Activated CD8-positive, alpha-beta memory T cell treated with anti-CD3 and anti-CD28 coated beads, Interleukin-2, amount 10 ng/mL, durations not matched to agents 7 days and 5 days (primary cell): ENCODE data around the gene AP4B1. TPM values are rescaled to one million over a fixed set of nuclear protein-coding genes. Genes with fewer than 3 reads are reported as not detected.

Source experiments
- ATAC-seq: fragments of 150-1000 bp; cut with Tn5 transposase; one replicate; pipeline ENCODE4 v1.10.0; 2021; ENCODE audit warnings: moderate library complexity
- CTCF ChIA-PET: fragments of 350-600 bp; sonication (Branson Sonifier 250); formaldehyde crosslinking; loops from one replicate; lab custom pipeline; 2021; ENCODE audit warnings: antibody characterized with exemption; lab: Charles Lee
- DNase-seq: peaks from one replicate; pipeline ENCODE4 v3.0.0-alpha.2; 2020
- H3K27ac Mint-ChIP-seq: one replicate; pipeline ENCODE4 v1.8.0; 2021; ENCODE audit warnings: mild to moderate bottlenecking, mixed read lengths
- H3K27me3 Mint-ChIP-seq: one replicate; pipeline ENCODE4 v1.8.0; 2021; ENCODE audit warnings: mixed read lengths
- H3K36me3 Mint-ChIP-seq: one replicate; pipeline ENCODE4 v1.8.0; 2021; ENCODE audit warnings: mild to moderate bottlenecking, mixed read lengths
- H3K4me1 Mint-ChIP-seq: one replicate; pipeline ENCODE4 v1.8.0; 2021; ENCODE audit warnings: mixed read lengths
- H3K4me3 Mint-ChIP-seq: one replicate; pipeline ENCODE4 v1.8.0; 2021; ENCODE audit warnings: mild to moderate bottlenecking, moderate library complexity, mixed read lengths
- H3K9me3 Mint-ChIP-seq: one replicate; pipeline ENCODE4 v1.8.0; 2022; ENCODE audit warnings: low read depth, mixed read lengths
- total RNA-seq, 2 experiments: library from RNA; stranded (reverse); gene quantifications; one replicate each; pipeline ENCODE4 v1.2.3, GENCODE V29; 2021

The AP4B1 gene
- total RNA-seq, 2 experiments from 2014 or later: 57.3 to 61.8 TPM

DNA sequence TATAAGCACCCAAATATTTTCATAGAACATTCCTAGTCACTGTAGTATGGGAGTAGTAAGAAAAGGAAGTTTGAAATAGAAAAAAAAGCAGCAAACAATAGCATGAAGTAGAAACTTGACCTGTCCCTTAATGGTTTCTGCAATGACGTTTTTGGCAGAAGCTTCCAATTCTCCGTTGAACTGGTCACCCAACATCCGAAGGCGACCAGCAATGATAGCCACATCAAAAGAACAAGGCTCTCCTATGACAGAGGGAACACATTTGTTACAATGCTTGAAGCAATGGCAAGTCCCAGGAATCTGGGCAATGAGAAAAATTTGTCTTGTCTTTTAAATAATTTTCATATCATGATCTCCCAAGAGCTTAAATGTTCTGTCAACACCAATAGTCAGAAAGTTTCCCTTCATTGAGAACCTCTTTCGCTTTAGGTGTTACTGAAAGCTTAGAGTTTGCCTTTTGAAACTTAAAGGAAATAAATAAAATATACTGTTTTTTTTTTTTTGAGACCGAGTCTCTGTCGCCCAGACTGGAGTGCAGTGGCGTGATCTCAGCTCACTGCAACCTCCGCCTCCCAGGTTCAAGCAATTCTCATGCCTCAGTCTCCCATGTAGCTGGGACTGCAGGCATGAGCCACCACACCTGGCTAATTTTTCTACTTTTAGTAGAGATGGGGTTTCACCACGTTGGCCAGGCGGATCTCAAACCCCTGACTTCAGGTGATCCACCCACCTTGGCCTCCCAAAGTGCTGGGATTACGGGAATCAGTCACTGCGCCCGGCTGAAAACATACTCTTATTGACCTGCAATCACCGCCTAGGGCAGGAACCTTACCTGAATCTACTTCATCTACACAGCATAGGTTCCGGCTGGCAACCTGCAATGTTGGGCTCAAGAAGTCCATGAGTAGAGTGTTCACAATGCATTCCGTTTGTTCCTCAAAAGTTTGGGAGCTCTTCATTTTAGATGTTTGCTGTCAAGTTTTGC lies 17.9 kb downstream of the AP4B1 start:
- ATAC-seq (no peak), DNase-seq (no peak)
- H3K27me3 Mint-ChIP-seq: no peaks in the 10 kb centered on the region
- no peak overlapping the region for H3K4me3 Mint-ChIP-seq
- no peaks in the 10 kb centered on the region for H3K9me3 Mint-ChIP-seq
- H3K4me1 Mint-ChIP-seq: peaks cover 6% of the 10 kb centered on the region
- peaks cover 5% of the 10 kb centered on the region for H3K36me3 Mint-ChIP-seq
- no peak overlapping the region for H3K27ac Mint-ChIP-seq
- CTCF ChIA-PET: interaction anchor here (1.0 to 3.2 kb wide), 6 partner anchors 10 to 54 kb away, joined by 3 to 9 read pairs (median 4); no protein-coding TSS in a partner anchor

- CTCF ChIA-PET: interaction anchor here (1.0 to 4.7 kb wide), 7 partner anchors 9 to 51 kb away, joined by 3 to 36 read pairs (median 5); partner anchors contain the start of genes AP4B1 and HIPK1
- no peak for DNase-seq
These were observed 22.9 kb downstream of the AP4B1 start for GRCh38 chr1:113881661-113882060.

DNA sequence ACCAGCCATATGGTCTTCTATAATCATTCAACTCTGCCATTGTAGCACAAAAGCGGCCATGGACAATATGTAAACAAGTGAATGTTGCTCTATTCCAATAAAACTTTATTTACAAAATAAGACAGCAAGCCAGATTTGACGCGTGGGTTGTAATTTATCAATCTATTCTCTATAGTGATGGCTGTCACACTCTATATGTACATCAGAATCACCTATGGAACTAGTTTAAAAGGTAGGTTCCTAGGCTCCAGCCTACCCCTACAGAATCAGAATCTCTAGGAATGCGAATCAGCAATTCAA lies 24.9 kb downstream of the AP4B1 start:
- CTCF ChIA-PET: interaction anchor here (0.6 to 4.7 kb wide), 5 partner anchors 11 to 462 kb away, joined by 3 to 36 read pairs (median 3); partner anchors contain the start of genes AP4B1 and HIPK1
- H3K36me3 Mint-ChIP-seq: peaks cover 11% of the 10 kb centered on the region
- ATAC-seq (no peak), DNase-seq (no peak)
- no peaks in the 10 kb centered on the region for H3K9me3 Mint-ChIP-seq
- peaks cover 57% of the 10 kb centered on the region for H3K4me1 Mint-ChIP-seq
- H3K27me3 Mint-ChIP-seq: no peaks in the 10 kb centered on the region
- H3K27ac Mint-ChIP-seq: peak overlapping the region; percentile 92
- H3K4me3 Mint-ChIP-seq: no peak overlapping the region

More at GRCh38 chr1:113881661-113882060, 22.9 kb downstream of the AP4B1 start:
- Mint-ChIP-seq H3K36me3 (peaks cover 11% of the 10 kb centered on the region), H3K27ac (peak overlapping the region; percentile 14), H3K4me1 (peaks cover 42% of the 10 kb centered on the region), H3K4me3 (no peak overlapping the region), H3K9me3 (no peaks in the 10 kb centered on the region), H3K27me3 (no peaks in the 10 kb centered on the region)
- ATAC-seq: no peak

GRCh38 chr1:113876176-113876575 lies 28.4 kb downstream of the AP4B1 start:
- ATAC-seq: no peak
- Mint-ChIP-seq H3K36me3 (peaks cover 13% of the 10 kb centered on the region), H3K9me3 (no peaks in the 10 kb centered on the region), H3K27ac (no peak overlapping the region), H3K27me3 (no peaks in the 10 kb centered on the region), H3K4me3 (no peak overlapping the region), H3K4me1 (peaks cover 79% of the 10 kb centered on the region)
- no peak for DNase-seq
- CTCF ChIA-PET: interaction anchor here (0.9 to 3.4 kb wide), 5 partner anchors 10 to 54 kb away, joined by 3 to 17 read pairs (median 6); partner anchors contain the start of genes AP4B1 and HIPK1

- DNase-seq (no peak), ATAC-seq (no peak)
- peaks cover 15% of the 10 kb centered on the region for H3K36me3 Mint-ChIP-seq
- H3K4me1 Mint-ChIP-seq: peaks cover 74% of the 10 kb centered on the region
- no peaks in the 10 kb centered on the region for H3K9me3 Mint-ChIP-seq
- no peak overlapping the region for H3K4me3 Mint-ChIP-seq
- H3K27me3 Mint-ChIP-seq: no peaks in the 10 kb centered on the region
- peak overlapping the region; percentile 87 for H3K27ac Mint-ChIP-seq
- CTCF ChIA-PET: interaction anchor here (0.9 to 3.4 kb wide), 6 partner anchors 10 to 54 kb away, joined by 3 to 17 read pairs (median 5); partner anchors contain the start of genes AP4B1 and HIPK1
These were observed 28.9 kb downstream of the AP4B1 start for GRCh38 chr1:113875714-113876113.

DNA sequence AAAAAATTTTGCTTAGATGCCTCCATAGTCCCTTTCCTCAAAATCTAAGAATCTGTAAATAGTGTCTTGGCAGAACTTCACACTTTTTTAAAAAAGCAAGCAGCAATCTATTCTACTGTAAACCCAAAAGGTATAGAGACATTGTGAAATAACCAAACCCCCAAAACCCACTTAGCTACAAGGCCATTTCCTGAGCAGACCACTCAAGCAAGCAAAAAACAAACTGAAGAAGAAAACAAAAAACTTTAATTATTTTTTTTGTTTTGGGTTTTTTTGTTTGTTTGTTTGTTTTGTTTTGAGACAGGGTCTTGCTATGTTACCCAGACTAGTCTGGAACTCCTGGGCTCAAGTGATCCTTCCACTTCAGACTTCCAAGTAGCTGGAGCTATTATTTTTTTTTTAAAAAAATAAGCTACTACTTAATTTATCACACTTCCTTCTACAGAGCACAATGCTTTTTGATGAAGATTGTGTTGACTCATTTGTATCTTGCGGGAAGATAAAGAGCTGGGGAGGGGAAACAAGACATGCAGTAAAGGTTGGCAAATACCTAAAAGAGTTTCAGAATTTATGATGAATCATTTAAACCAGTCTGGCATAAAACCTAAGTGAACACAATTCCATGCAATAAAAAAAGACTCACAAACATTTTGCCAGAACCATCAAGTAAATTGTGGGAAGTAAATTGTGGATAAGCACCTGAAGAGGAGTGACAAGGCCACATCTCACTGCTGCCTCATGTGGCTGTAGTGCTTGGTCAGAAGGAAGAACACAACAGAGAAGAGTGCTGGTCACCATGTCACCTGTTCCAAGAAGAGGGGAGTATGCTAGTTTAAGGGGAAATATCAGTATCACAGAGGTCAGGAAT lies 30.4 kb downstream of the AP4B1 start:
- Mint-ChIP-seq H3K27me3 (no peaks in the 10 kb centered on the region), H3K4me1 (peaks cover 62% of the 10 kb centered on the region), H3K4me3 (peak overlapping the region; percentile 65), H3K27ac (peak overlapping the region; percentile 87), H3K9me3 (no peaks in the 10 kb centered on the region), H3K36me3 (peaks cover 19% of the 10 kb centered on the region)
- CTCF ChIA-PET: interaction anchor here (0.8 to 3.4 kb wide), 5 partner anchors 15 to 88 kb away, joined by 3 to 17 read pairs (median 7); partner anchors contain the start of genes AP4B1 and HIPK1
- peak; percentile 66 for DNase-seq
- ATAC-seq: peak; percentile 46

DNA sequence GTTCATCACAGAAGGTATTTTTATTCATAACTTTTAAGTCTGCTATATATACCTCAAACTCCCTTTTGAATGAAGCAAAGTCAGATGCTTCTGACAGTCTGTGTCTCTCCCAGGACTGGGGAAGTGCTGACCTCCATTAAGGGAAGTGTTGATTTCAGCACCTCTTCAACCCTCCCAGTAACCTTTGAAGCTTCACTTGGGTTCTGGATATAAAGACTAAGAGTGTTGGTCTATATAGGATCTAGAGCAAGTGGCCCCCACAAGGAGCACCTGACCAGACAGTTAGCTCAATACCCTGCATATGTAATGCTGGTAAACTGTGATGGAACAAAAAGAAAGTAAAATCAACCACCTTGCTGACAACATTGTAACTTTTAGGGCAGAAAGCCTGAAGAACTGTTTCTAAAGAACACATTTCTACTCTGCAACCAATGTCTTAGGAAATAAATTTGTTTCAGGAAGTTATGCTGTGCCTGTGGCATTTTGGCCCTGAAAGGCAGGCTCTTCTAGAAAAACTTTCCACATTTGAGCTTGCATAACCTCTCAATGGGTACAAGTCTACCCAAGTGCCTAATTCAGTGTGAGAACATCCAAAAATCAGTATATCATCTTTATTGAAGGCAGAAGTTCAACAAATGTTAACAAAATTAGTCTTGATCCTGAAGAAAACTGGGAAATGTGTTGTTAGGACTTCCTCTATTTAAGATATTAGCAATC lies 32.2 kb downstream of the AP4B1 start:
- peak overlapping the region; percentile 86 for H3K4me3 Mint-ChIP-seq
- peak overlapping the region; percentile 99 for H3K27ac Mint-ChIP-seq
- peaks cover 33% of the 10 kb centered on the region for H3K36me3 Mint-ChIP-seq
- H3K4me1 Mint-ChIP-seq: peaks cover 63% of the 10 kb centered on the region
- ATAC-seq (peak; percentile 32), DNase-seq (peak; percentile 57)
- CTCF ChIA-PET: interaction anchor here (0.9 to 1.2 kb wide), 4 partner anchors 9 to 90 kb away, joined by 3 to 5 read pairs (median 3); no protein-coding TSS in a partner anchor
- no peaks in the 10 kb centered on the region for H3K27me3 Mint-ChIP-seq
- H3K9me3 Mint-ChIP-seq: no peaks in the 10 kb centered on the region

DNA sequence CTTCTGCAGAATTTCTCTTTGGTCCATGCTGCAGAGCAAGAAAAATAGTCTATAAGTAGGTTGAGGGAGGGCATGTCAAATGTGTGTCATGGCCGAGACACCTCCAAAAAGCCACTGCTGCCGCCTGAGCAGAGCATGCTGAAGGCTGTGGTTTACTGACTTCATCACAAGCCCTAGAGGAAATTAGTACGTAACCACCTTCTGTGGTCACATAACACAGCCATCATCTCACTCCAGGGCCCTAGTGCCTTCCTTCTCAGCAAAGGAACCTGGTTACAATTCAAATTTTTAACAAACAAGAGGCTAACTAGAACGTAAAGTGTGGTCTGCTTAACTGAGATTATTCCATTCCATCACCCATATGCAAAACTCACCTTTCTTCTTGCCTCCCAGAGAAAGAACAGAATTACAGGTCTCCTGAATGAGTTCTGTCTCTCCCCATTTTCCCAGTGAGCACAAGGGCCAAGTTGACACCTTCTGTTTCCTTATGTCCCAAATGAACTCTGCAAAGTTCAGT lies 32.9 kb downstream of the AP4B1 start, which contains the start of gene PTPN22:
Gene PTPN22, minus strand, starts transcription at position 116 of the 517 bp plus-strand sequence.
- Mint-ChIP-seq H3K9me3 (no peaks in the 10 kb centered on the region), H3K4me3 (peak within 1 kb of the TSS; percentile 86), H3K27ac (peak within 1 kb of the TSS; percentile 99), H3K36me3 (peaks cover 36% of the 10 kb centered on the region), H3K27me3 (no peaks in the 10 kb centered on the region), H3K4me1 (peaks cover 65% of the 10 kb centered on the region)
- DNase-seq: peak; percentile 94
- CTCF ChIA-PET: interaction anchor here (0.9 to 1.2 kb wide), 3 partner anchors 10 to 90 kb away, joined by 3 to 5 read pairs (median 3); no protein-coding TSS in a partner anchor
- peak; percentile 79 for ATAC-seq

- ATAC-seq (no peak), DNase-seq (peak; percentile 54)
- peak overlapping the region; percentile 99 for H3K27ac Mint-ChIP-seq
- CTCF ChIA-PET: interaction anchor here (0.7 to 6.0 kb wide), 12 partner anchors 9 to 87 kb away, joined by 3 to 36 read pairs (median 7); partner anchors contain the start of genes AP4B1, DCLRE1B and HIPK1
- H3K9me3 Mint-ChIP-seq: no peaks in the 10 kb centered on the region
- peaks cover 63% of the 10 kb centered on the region for H3K4me1 Mint-ChIP-seq
- peaks cover 39% of the 10 kb centered on the region for H3K36me3 Mint-ChIP-seq
- H3K4me3 Mint-ChIP-seq: peak overlapping the region; percentile 86
- no peaks in the 10 kb centered on the region for H3K27me3 Mint-ChIP-seq
These were observed 33.8 kb downstream of the AP4B1 start for GRCh38 chr1:113870778-113871177.

GRCh38 chr1:113868387-113869083 lies 36.1 kb downstream of the AP4B1 start:
- H3K4me1 Mint-ChIP-seq: peaks cover 57% of the 10 kb centered on the region
- H3K9me3 Mint-ChIP-seq: no peaks in the 10 kb centered on the region
- H3K36me3 Mint-ChIP-seq: peaks cover 55% of the 10 kb centered on the region
- peak; percentile 18 for ATAC-seq
- CTCF ChIA-PET: interaction anchor here (1.1 to 6.0 kb wide), 14 partner anchors 8 to 95 kb away, joined by 3 to 36 read pairs (median 7); partner anchors contain the start of genes AP4B1, DCLRE1B and HIPK1
- peak overlapping the region; percentile 86 for H3K4me3 Mint-ChIP-seq
- peak overlapping the region; percentile 99 for H3K27ac Mint-ChIP-seq
- DNase-seq: no peak
- H3K27me3 Mint-ChIP-seq: no peaks in the 10 kb centered on the region

DNA sequence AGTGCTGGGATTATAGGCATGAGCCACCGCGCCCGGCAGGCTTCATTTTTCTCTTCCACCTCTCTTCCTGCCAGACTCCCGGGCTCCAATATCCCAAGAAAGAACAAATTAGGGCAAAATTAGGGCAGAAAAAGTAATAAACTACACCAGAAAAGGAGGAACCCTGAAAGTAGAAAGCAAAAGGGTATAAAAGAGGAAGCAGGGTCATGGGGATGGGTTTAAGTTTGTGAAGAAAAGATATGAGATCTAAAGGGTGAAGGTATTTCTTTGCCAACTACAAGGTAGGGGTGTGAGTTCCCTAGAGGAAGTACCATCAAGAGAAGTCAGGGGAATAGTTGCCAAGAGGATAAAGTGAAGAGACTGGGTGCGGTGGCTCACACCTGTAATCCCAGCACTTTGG lies 43.0 kb downstream of the AP4B1 start:
- CTCF ChIA-PET: interaction anchor here (0.9 to 3.2 kb wide), 3 partner anchors 8 to 42 kb away, joined by 4 to 24 read pairs (median 8); partner anchors contain the start of gene AP4B1
- ATAC-seq (no peak), DNase-seq (no peak)
- Mint-ChIP-seq H3K4me1 (peaks cover 52% of the 10 kb centered on the region), H3K27ac (peak overlapping the region; percentile 37), H3K9me3 (no peaks in the 10 kb centered on the region), H3K36me3 (peaks cover 62% of the 10 kb centered on the region), H3K27me3 (no peaks in the 10 kb centered on the region), H3K4me3 (no peak overlapping the region)
